HS-5 (cell line): Measurements from ENCODE around the gene ANO9.

Experiments
- DNase-seq: peaks from one replicate; pipeline ENCODE4 v3.0.0-alpha.2; 2012; ENCODE audit warnings: low read depth

Gene ANO9

GRCh38 chr11:369336-370018, 72.3 kb downstream of the ANO9 start, which contains the start of gene B4GALNT4:
TSS of gene B4GALNT4 (plus strand) at chr11:369499. CDS start at chr11:369804, 305 bp downstream.
- no peak for DNase-seq

DNA sequence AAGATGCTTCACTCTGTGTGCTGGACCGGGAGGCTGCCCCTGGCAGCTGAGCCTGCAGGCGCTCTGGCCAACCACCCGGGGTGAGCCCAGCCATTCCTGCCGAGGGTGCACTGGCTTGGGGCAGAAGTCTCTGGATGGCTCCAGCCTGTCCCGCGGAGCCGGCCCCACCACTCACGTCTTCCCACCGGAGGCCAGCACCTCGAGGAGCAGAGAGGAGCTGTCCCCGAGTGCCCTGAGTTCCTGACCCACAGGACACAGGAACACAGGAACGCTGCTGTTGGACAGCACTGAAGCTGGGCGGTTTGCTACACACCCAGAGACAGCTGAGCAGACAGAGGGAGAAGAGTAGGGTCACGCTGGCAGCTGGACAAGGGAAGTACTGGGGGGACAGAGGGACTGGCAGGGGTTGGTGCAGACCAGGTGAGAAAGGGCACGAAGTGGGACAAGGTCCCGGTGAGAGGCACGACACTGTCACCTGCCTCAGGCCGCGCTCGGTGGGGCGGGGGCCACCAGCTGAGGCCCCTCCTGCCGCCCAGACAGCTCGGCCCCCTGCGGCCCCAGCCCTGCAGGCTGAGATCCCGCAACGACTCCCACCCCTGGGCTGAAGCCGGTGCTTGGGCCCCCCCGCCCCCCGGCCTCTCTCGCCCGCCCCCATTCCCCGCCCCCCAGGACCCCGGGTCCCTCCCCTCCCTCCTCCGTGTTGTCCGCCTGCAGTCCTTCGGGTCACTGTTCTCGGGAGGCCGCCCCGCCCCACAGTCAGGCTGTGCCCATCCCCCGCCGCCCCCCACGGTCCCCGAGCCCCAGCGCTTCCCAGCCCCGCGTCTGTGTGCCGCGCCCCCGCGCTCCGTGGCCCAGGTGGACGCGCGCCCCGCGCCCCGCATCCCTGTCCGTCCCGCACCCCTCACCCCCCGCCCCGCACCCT, 73.1 kb downstream of the ANO9 start:
- no peak for DNase-seq

DNA sequence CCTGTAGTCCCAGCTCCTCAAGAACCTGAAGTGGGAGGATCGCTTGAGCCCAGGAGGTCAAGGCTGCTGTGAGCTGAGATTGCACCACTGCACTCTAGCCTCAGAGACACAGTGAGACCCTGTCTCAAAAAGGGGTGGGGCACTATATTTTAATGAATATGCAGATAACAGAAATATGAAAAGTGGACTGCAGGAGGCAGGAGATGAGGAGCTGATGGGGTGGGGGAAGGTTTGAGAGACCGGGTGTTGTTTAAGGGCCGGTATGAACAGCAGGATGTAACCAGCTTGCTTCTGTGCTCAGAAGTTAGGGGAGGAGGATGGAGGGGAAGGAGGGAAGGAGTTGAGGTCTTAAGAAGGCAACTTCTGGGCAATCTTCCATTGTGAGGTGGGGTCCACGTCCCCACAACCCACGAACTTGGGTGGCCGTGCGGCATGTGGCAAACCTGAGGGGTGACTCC, 73.8 kb downstream of the ANO9 start:
- DNase-seq: no peak
